GM19468 (cell line): ENCODE results near the gene NACA2.
"Not testable (repeated sequence)": the region's sequence is repeated elsewhere in the genome, so short reads cannot be mapped to it uniquely, and the experiment has no call there.

Experiments
- ATAC-seq: cut with Tn5 transposase; IDR thresholded peaks from one replicate; pipeline ENCODE4 v1.9.1; 2021; ENCODE audit warnings: mild to moderate bottlenecking, moderate library complexity, moderate number of reproducible peaks; ENCODE audit not compliant: unreplicated experiment; ENCODE audit errors: extremely low read depth

Gene NACA2

GRCh38 chr17:61591018-61591417 is at the start of gene NACA2:
TSS of gene NACA2 (minus strand) at chr17:61591219. CDS start at chr17:61591180, 39 bp downstream.
- no peak for ATAC-seq

GRCh38 chr17:61639818-61640217 is 48.8 kb upstream of the NACA2 start:
- ATAC-seq = no peak

- ATAC-seq = no peak
These were observed 47.1 kb upstream of the NACA2 start for GRCh38 chr17:61638087-61638486.

GRCh38 chr17:61635913-61636432 is 45.0 kb upstream of the NACA2 start:
- no peak for ATAC-seq

- ATAC-seq = no peak
These were observed 44.0 kb upstream of the NACA2 start for GRCh38 chr17:61634942-61635538.

- ATAC-seq = no peak
These were observed 43.1 kb upstream of the NACA2 start for GRCh38 chr17:61634011-61634539.

- no peak for ATAC-seq
These were observed 41.8 kb upstream of the NACA2 start for GRCh38 chr17:61632826-61633225.

GRCh38 chr17:61631800-61632199 is 40.8 kb upstream of the NACA2 start:
- ATAC-seq = no peak

GRCh38 chr17:61628158-61628557 is 37.1 kb upstream of the NACA2 start:
- not testable (repeated sequence) for ATAC-seq

GRCh38 chr17:61627658-61628057 is 36.6 kb upstream of the NACA2 start:
- ATAC-seq = no peak

- no peak for ATAC-seq
These were observed 36.1 kb upstream of the NACA2 start for GRCh38 chr17:61627125-61627524.

- ATAC-seq = no peak
These were observed 34.5 kb upstream of the NACA2 start for GRCh38 chr17:61625564-61625963.

- no peak for ATAC-seq
These were observed 33.9 kb upstream of the NACA2 start for GRCh38 chr17:61624951-61625350.

GRCh38 chr17:61621317-61621716 is 30.3 kb upstream of the NACA2 start:
- no peak for ATAC-seq

- ATAC-seq = no peak
These were observed 28.9 kb upstream of the NACA2 start for GRCh38 chr17:61619953-61620352.

GRCh38 chr17:61619493-61619892 is 28.5 kb upstream of the NACA2 start:
- no peak for ATAC-seq

- no peak for ATAC-seq
These were observed 27.9 kb upstream of the NACA2 start for GRCh38 chr17:61618950-61619349.

GRCh38 chr17:61617330-61617729 is 26.3 kb upstream of the NACA2 start:
- no peak for ATAC-seq

GRCh38 chr17:61616783-61617182 is 25.8 kb upstream of the NACA2 start:
- no peak for ATAC-seq

GRCh38 chr17:61614219-61614618 is 23.2 kb upstream of the NACA2 start:
- ATAC-seq = no peak

GRCh38 chr17:61611323-61611722 is 20.3 kb upstream of the NACA2 start:
- ATAC-seq = no peak

- no peak for ATAC-seq
These were observed 14.7 kb upstream of the NACA2 start for GRCh38 chr17:61605692-61606091.
